Measurements from ENCODE around the gene SLC24A4.

DNA sequence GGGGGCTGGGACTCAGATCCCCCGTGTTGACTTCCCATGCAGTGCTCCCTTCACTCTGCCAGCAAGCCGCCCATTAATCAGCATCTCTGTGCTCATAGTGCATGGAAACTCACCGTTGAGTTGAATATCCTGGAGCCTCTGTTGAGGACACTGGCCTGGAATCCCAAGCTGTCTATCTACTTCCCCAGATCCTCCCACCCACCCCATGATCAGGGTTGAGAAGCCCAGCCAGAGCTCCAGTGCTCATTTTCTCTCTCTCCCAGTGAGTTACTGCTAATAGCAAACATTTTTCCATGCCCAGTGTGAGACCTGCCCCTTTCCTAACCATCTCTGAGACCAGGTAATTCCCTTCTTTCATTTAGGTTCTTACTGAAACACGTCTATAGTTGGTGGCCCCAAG, 88.2 kb downstream of the SLC24A4 start:
- TF ChIP-seq, protein P1, sequence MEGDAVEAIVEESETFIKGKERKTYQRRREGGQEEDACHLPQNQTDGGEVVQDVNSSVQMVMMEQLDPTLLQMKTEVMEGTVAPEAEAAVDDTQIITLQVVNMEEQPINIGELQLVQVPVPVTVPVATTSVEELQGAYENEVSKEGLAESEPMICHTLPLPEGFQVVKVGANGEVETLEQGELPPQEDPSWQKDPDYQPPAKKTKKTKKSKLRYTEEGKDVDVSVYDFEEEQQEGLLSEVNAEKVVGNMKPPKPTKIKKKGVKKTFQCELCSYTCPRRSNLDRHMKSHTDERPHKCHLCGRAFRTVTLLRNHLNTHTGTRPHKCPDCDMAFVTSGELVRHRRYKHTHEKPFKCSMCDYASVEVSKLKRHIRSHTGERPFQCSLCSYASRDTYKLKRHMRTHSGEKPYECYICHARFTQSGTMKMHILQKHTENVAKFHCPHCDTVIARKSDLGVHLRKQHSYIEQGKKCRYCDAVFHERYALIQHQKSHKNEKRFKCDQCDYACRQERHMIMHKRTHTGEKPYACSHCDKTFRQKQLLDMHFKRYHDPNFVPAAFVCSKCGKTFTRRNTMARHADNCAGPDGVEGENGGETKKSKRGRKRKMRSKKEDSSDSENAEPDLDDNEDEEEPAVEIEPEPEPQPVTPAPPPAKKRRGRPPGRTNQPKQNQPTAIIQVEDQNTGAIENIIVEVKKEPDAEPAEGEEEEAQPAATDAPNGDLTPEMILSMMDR (conservative IDR thresholded peaks at IDR 0.05 in 1 of 2, IDR thresholded peaks at IDR 0.05 in 1 of 2; ENCODE audit: extremely low read depth in 1 of 2, insufficient read depth in 1 of 2, low read depth in 1 of 2, low read length in 2 of 2), result no peak
- no peak for TF ChIP-seq EZH2 (IDR thresholded peaks at IDR 0.05; ENCODE audit: borderline replicate concordance, low read length)
